Tongue (tissue), 2 donors: ENCODE measurements around the gene ZNF574. TPM values are rescaled to one million over a fixed set of nuclear protein-coding genes. Genes with fewer than 3 reads are reported as not detected.
"Not testable (repeated sequence)": the region's sequence is repeated elsewhere in the genome, so short reads cannot be mapped to it uniquely, and the experiment has no call there.

ENCODE experiments used
- DNase-seq: peaks from one replicate; pipeline ENCODE4 v3.0.0-alpha.2; 2015
- total RNA-seq: library from RNA; depleted of rRNA; stranded (reverse); fragments of >200 nt; gene quantifications from one replicate; pipeline ENCODE4 v1.2.3, GENCODE V29; 2014

ZNF574 gene
- total RNA-seq, 1 donor from 2014 or later = 14.5 TPM

DNA sequence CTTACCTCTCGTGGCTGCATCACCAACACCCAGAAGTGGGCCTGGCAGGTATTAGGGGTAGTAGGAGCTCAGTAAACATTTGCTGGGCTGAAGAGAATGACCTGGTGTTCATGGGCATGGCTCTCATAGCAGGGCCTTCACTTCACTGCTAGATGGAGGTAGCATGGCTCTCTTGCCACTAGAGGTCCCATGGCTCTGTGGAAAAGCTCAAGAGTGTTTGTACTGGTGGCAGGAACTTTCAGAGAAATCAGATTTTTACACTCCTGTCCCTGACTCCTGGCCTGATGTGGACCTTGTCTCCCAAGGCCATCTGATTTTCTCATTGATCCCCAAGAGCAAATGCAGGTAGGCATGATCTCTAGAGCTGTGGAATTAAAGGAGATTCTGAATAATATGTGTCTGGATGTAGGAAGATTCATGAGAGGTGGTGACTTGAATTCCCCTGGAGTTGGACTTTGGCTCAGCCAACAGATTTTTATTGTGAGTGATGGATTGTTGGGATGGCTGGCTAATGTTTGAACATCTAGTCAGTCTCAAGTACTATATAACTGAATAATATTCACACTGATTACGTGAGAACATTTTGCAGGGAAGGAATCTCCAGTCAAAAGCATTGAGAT is 5.7 kb downstream of the ZNF574 start:
- DNase-seq = no peak

DNA sequence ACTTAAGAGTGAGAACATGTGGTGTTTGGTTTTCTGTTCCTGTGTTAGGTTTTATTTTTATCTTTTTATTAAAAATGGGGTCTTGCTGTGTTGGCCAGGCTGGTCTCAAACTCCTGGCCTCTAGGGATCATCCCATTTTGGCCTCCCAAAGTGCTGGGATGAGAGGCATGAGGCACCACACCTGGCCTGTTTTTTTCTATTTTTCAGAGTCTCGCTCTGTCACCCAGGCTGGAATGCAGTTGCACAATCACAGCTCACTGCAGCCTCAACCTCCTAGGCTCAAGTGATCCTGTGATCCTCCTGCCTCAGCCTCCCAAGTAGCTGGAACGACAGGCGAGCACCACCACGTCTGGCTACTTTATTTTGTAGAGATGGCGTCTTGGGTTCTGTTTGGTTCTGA is 7.6 kb downstream of the ZNF574 start:
- DNase-seq = no peak

DNA sequence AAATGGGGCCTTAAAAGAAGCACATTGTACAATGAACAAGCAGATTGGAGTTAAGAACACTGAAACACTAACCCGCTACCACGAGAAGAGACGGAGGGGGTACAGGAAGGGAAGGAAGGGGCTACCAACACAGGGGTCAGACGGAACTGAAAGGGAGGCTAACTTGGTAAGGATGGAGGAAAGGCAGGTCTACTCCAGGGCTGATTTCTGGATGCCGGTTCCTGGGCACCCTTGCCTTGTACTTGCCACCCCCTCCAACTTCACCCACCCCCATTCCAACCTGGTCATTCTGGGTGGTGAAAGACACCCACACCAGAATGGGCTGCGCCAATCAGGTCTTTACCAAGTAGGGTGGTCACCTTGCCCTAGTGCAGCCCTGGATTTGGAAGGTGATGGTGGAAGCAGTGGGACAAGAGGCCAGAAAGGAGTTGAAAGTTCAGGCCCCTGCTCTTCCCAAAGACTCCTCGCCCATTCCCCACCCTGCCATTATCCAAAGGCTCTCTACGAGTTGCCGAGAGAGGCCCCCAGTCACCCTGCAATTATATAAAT is 10.3 kb downstream of the ZNF574 start:
- DNase-seq = no peak

DNA sequence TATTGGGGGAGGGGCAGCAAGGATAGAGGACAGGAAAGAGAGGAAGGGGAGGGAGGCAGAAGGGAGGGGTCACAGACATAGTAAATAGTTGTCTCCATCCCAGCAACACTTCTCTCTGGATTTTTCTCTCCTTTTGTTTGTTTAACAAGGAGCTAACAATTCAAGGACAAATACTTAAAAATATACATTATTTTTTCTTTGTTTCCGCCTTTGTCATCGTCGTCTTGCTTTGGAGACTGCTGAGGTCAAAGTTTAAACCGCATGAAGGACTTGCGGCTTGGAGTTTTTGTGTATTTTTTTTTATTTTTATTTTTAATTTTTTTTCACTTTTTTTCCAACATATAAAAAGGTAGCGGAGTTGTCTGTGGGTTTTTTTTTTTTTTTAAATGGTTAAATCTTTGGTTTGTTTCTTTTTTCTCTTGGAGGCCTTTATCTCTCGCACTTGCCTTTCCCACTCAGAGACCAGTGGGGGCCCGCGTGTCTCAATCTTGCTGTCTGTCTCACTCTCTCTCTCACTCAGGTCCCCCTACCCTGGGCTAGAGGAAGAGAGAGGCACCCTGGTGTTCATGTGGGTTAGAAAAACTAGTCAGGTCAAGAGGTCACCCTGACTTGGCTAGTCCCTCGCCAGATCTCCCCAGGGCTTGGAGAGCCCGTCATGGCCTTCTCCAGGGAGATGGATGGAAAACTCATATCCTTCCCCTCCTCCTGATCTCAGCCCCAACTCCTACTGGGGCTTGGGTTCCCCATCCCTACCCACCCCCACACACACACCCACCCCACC is 11.0 kb downstream of the ZNF574 start:
- DNase-seq = no peak

DNA sequence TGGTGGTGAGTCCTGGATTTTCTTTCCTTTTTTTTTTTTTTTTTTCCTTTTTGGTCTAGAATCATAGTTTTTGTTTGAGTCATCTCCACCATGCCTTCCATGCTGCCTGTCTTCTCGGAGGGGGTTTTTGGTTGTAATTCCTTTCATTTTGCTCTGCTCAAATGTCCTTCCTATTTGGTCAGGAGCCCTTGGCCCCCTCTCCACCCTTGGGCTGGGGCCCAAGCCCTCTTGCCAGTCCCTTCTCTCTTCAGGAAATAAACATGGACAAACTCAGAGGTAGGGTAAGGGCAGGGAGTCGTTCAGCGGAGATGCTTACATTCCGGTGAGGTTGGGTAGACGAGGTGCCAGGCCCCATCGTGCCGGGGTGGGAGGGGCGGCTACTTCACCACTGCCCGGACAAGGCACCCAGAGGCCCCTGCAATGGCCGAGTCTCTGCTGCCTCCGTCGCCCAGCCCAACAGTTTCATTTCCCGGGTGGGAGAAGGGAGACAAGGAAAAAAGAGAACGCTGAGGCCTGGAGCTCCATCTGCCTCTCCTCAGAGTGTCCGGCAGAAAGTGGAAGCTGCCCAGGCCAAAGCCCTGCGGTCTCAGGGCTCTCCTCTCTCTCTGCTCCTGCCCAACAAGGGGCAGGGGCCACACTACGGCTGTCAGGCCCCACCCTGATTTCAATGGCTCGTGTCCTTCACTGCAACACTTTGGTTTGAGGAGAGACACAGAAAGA is 12.7 kb downstream of the ZNF574 start:
- no peak for DNase-seq

DNA sequence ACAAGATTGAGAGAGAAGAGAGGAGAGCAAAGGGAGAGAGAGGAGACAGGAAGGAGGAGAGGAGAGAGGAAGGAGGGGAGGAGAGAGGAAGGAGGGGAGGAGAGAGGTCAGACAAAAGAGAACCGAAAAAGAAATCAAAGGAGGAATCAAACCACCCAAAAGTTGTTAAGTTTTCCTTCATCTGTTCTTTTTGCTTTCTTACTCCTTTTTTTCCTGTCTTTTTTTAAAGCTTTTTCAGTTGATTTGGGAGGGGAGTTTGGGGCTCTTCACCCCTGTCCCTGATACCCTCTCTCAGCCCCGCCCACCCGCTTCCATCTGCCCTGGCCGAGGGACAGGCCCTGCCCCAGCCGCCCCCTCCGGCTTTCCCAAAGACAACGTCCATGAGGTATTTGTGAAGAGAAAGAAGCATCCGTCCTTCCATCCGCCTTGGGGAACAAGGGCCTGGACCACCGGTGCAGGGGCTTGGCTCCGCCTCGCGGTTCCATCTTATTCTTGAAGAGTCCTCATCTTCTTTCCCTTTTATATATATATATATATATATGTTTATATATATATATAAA is 13.3 kb downstream of the ZNF574 start:
- DNase-seq = no peak

DNA sequence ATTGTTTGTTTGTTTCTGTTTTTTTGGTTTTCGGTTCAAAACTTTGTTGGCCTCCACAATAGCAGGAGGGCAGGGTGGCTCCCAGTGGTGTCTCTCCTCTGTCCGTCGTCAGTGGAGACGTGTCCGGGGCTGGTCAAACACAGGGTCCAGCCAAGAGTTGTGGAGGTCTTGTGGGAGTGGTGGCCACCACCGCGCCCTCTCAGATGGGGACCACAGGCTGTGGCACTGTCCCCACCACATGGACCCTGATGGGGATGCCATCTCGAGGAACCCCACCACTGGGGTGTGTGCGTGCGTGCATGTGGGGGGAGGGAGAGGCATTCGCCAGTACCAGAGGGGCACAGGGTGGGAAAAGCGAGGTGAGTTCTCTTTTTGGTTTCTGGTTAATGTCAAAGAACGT is 13.8 kb downstream of the ZNF574 start:
- no peak for DNase-seq

DNA sequence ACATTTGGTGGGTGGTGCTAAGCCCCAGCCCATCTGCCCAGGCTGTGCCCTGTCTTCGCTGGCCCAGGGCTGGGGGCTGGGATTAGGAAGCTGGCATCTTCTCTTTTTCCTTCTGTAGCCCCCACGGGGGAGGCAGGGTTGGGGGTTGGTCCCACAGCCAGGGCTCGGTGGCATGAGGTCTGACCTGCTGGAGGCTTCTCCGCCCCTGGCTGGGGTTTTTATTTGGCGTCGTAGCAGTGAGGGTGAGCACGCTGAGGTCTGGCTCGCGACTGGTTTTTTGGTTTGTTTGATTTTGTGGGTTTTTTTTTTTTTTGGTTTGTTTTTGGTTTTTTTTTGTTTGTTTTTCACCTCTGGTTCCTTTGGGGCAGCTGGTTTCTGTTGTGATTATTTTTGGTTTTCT is 14.7 kb downstream of the ZNF574 start:
- no peak for DNase-seq

DNA sequence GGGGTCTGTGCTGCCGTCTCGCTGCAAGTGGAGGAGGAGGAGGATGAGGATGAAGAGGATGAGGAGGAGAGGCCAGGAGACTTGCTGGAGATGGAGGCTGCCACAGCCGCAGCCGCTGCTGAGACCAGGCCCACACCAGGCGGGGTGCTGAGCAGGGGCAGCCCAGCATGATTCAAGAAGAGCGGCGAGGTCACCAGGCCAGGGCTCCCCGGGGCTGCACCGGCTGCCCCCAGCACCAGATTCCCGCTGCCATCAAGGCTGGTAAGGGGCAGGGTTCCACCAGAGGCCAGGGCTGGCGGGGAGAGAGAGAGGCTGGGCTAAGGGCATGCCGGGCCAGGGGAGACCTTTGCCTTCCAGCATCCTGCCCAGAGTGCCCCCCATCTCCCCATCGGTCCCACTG is 15.3 kb downstream of the ZNF574 start:
- no peak for DNase-seq

DNA sequence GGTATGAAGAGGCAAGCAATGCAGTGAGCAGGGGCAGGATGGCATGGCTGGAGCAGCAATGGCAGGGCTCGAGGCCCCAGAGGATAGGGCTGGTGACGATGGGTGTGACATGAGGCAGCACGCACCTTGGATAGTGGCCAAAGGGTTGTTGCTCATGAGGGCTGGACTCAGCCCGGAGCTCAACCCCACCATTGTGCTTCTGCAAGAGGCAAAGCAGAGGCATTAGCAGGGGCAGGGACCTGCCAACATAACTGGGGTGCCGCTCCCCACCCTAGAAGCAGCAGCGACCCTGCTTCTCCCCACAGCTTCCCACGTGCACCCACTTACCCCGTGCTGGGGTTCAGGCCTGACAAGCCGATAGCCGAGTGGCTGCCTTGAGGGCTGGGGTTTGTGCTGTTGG is 15.8 kb downstream of the ZNF574 start:
- peak; percentile 29 for DNase-seq

DNA sequence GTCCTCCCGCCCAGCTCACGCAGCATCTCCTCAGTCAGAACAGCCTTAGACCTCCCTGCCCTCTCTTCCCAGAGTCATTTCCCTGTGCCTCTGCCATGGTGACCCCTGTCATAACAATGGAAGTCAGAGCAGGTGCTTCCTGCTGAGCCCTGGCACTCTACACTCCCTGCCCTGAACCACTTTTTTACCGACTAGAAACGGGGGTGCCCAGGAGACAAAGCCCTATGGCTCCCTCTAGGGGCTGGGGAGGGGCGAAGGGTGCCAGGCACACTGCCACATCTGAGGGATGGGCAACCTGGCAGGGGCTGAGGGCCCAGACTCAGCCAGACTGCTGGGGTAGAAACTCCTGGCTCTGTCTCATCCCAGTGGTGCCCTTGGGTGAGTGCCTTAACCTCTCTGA is 16.4 kb downstream of the ZNF574 start:
- no peak for DNase-seq

DNA sequence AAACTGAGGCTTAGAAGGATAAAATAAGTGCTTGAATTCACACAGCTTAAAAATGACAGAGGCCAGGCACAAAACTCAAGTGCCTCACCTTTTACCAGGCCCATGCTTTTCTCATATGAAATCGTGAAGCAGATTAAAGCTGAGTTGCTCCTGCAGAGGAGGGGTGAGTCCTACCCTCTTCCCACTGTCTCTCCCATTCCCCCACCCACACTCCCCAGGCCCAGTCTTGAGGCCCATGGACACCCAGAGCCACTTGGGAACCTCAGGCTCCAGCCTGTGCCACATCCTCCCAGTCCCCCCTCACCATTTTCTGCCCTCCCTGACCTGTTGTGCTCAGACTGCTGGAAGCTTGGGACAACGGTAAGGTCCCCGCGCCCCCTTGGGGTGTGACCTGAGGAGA is 17.5 kb downstream of the ZNF574 start:
- DNase-seq = no peak

DNA sequence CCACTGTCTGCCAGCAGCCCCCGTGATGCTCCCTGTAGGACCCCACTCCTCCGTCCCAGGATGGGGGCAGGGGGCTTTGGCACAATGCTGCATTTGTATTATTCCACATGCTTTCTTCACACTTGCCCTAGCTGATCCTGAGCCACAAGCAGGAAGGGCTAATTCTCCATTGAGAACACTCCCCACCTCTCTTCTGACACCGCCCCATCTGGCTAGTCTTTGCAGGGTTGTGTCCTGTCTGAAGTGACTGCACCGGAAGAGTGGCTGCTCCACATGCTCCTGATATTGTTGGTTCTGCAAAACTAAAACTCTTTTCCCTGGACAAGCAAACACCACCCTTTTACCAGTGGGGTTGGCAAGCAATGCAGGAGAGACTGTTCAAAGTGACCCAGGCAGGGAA is 18.0 kb downstream of the ZNF574 start:
- no peak for DNase-seq

DNA sequence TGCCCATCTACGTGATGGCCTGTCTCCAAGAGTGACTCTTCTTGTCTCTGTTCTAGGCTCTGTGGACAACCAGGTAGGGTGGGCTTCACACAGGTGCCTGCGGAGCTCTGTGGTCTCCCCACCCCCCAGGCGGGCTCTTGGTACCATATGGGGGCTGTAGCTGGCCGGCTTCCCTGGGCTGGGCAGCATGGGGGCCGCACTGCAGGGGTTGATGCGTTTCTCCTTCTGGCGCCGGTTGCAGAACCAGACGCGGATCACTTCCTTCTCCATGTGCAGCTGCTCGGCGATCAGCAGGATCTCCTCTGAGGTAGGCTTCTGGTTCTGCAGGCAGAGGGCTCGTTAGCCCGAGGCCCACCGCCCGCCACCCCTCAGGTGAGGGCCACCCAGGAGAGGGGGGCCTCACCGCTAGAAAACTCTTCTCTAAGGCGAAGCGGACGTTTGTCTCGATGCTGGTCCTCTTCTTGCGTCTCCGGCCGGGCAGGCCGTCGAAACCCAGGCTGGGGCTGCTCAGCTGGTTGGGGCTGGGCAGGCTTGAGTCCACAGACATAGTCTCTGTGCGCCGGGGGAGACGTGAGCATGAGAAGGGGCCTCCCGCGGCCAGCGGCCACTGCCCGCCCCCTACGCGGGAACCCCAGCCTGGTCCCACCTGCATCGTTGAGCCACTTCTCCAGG is 19.3 kb downstream of the ZNF574 start:
- no peak for DNase-seq

DNA sequence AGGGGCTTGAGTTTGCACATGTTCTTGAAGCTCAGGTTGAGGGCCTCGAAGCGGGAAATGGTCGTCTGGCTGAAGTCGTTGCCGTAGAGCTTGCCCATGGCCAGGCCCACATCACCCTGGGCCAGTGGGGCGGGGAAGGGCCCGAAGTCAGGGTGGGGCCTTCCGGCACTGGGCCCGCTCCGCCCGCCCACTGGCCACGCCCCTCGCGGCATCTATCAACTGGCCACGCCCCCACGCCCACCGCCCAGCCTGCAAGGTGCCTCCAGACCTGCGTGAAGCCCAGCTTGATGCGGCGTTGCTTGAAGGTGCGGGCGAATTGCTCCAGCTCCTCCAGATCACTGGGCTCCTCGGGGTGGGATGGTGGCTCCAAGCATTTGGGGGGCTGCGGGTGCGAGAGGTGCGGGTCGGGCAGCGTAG is 19.9 kb downstream of the ZNF574 start:
- DNase-seq = no peak

DNA sequence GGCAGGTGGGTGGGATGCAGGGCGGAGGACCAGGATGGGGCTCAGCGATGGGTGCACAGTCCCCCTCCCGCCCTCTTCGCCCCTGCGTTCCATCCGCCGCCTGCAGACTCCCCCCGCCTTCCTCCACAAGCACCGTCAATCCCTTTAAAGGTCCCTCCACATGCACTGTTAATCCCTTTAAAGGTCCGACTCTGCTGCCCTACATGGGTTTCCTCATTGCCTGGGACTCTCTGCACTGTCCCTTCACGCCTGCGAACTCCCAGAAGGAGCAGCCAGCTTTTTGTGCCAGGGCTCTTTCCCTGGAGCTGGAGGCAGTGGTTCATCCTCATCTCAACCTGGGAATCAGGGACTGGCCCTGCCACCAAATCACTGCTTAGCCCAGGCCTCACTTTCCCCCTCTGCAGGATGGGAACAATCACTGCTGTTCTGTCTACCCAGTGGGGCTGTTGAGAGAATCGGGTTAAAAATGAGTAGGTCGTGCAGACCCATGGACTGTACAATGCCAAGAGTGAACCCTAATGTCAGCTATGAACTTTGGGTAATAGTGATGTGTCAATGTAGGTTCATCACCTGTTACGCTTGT is 20.4 kb downstream of the ZNF574 start:
- DNase-seq = no peak

DNA sequence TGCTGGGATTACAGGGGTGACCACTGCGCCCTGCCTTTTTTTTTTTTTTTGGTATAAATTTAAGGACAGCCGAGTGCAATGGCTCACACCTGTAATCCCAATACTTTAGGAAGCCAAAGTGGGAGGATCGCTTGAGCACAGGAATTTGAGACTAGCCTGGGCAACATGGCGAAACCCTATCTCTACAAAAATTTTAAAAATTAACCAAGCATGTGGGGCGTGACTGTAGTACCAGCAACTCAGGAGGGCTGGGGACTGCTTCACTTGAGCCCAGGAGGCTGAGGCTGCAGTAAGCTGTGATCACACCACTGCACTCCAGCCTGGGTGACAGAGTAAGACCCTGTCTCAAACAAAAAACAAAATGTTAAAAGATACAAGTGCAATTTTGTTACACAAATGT is 21.5 kb downstream of the ZNF574 start:
- DNase-seq = no peak

DNA sequence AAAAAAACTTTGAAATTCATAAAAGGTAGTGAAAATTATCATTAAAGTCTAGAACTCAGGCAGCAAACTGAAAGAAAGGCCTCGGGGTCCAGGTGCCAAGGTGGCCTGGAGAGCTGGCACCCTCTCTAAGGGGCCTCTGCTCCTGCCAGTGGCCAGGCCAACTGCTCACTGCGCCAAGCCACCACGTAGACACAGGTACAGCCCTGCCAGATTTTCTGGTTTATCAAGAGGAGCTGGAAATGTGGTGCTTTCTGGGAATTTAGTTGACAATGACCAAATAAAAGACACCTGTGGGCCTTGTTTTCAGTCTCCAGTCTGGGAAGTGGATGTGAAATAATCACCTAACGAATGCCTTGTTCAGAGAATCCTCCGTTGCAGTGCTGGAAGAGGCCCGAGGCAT is 22.8 kb downstream of the ZNF574 start:
- no peak for DNase-seq

DNA sequence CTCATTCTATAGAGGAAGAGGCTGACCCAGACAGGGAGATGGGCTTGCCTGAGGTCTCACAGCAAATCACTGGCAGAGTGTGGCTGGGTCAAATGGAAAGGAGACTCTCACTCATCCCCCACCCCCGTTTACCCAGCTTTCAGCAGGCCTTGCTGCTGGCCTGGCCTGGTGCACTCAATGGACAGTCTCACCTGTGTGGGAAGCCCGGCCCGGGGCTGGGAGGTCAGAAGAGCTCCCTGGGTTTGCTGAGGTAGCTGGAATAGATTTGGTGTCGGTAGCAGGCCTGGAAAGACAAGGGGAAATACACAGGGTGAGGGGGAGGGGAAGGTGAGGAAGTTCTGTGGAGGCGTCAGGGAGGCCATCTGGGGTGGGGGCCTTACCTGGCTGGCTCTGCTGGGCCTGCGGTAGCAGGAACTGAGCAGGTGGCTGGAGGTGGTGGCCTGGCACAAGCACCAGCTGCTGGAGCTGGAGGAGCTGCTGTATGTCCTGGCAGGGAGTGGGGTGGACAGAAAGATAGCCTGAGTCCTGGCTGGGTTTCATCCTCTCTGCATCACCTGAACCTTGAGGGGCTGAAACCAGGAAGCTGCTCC is 23.5 kb downstream of the ZNF574 start:
- DNase-seq = no peak

DNA sequence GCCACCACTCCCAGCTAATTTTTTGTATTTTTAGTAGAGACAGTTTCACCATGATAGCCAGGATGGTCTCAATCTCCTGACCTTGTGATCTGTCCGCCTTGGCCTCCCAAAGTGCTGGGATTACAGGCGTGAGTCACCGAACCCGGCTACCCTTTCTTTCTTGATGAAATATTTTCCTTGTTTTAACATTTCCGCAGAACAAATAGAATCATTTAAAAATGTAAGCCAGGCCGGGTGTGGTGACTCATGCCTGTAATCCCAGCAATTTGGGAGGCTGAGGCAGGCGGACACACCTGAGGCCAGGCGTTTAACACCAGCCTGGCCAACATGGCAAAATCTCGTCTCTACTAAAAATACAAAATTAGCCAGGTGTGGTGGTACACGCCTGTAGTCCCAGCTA is 24.3 kb downstream of the ZNF574 start:
- not testable (repeated sequence) for DNase-seq

DNA sequence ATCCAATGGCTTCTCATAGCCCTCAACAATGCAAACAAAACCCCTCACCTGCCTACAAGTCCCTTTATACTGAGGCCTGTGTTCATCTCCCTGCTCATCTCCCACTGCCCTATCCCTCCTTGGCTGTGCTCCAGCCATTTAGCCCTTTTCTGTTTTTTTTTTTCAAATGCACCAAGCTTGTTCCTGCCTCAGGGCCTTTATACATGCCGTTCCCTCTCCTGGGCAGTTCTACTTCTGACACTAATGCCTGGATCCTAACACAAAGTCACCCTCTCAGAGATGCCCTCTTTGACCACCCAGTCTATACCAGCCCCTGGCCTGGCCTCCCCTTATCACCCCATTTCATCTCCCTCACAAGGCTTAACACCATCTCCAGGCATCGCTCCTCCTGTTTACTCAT is 26.9 kb downstream of the ZNF574 start:
- no peak for DNase-seq

DNA sequence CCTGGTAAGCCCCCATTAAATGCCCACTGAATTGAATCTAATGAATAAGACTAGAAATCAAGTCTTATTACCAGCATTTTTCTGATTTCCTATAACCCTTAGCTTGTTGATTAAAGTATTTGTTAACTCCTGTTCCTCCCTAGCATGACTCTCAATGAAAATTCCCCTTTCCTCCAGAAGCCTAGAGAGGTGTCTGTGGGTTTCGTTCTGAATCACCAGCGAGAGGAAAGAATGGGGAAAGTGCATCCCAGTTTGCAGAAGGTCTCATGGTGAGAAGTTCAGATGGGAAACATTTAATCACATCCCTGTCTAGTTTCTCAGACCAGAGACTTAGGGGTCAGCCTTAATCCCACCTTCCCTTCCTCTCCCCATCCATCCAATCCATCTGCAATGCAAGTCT is 29.4 kb downstream of the ZNF574 start:
- DNase-seq = no peak
